Measurements from ENCODE around the gene FHOD3.

DNA sequence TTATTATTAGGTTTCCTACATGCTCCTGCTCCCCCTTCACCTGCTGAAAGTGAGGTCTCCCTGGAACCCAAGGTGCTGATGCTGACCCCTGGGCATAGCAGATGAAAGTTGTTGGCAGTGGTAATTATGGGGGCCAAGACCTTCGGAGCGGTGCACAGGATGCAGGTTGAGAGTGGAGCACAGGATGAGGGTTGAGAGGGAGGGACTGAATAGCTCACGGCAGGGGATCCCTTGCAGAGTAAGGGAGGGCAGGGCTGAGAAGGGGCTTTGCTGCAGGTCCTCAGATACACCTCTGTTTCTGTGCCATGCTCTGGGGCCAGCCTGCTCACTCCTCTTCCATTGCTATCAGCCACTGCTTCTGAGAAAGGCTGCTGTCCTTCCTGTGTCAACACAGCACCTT, 163.3 kb downstream of the FHOD3 start:
- TF ChIP-seq, protein P1, sequence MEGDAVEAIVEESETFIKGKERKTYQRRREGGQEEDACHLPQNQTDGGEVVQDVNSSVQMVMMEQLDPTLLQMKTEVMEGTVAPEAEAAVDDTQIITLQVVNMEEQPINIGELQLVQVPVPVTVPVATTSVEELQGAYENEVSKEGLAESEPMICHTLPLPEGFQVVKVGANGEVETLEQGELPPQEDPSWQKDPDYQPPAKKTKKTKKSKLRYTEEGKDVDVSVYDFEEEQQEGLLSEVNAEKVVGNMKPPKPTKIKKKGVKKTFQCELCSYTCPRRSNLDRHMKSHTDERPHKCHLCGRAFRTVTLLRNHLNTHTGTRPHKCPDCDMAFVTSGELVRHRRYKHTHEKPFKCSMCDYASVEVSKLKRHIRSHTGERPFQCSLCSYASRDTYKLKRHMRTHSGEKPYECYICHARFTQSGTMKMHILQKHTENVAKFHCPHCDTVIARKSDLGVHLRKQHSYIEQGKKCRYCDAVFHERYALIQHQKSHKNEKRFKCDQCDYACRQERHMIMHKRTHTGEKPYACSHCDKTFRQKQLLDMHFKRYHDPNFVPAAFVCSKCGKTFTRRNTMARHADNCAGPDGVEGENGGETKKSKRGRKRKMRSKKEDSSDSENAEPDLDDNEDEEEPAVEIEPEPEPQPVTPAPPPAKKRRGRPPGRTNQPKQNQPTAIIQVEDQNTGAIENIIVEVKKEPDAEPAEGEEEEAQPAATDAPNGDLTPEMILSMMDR (conservative IDR thresholded peaks at IDR 0.05): no peak
- TF ChIP-seq EZH2 (IDR thresholded peaks at IDR 0.05; ENCODE audit: low read depth): no peak

Data from PC-9 (cell line).